NCI-H524 (cell line): Measurements from ENCODE around the gene DYRK1B.
"Not testable (repeated sequence)": the region's sequence is repeated elsewhere in the genome, so short reads cannot be mapped to it uniquely, and the experiment has no call there.

ENCODE experiments used
- DNase-seq, 2 experiments: peaks; one replicate each; lab custom pipeline; 2025; lab: John Stamatoyannopoulos, UW

Gene DYRK1B

DNA sequence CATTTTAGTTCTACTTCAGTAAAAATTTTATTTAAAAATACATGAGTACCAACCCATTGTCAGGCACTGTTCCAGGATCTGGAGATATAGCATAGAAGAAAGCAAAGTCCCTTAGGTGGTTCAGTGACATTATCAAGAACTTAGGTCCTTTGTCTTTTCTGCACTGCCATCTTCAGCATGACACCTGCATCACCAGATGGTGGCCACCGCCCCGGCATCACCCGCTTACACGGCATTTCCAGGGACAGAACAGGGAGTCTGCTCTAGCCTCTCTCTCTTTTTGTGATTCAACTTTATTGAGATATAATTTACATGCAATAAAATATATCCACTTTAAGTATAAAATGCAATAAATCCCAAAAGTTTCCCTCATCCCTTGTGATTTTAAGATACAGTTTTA, 23.5 kb downstream of the DYRK1B start:
- peak; percentile 12 to 48 for DNase-seq

GRCh38 chr19:39809368-39809767, 24.6 kb downstream of the DYRK1B start:
- no peak for DNase-seq

DNA sequence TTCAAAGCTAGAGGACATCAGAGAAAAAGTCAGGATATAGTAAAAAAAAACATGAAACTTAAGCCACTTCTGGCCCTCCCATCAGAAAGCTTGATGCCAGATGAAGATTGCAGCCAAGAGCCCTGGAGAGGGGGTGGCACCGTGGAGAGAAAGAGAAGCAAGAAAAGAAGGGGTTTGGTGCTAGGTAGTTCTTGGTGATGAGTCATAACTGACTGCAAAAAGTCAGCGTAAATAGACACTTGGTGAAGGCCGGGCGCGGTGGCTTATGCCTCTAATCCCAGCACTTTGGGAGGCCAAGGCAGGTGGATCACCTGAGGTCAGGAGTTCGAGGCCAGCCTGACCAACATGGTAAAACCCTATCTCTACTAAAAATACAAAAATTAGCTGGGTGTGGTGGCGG, 25.3 kb downstream of the DYRK1B start:
- not testable (repeated sequence) for DNase-seq

- DNase-seq, result no peak
Observed at GRCh38 chr19:39807846-39808364, 26.1 kb downstream of the DYRK1B start.

DNA sequence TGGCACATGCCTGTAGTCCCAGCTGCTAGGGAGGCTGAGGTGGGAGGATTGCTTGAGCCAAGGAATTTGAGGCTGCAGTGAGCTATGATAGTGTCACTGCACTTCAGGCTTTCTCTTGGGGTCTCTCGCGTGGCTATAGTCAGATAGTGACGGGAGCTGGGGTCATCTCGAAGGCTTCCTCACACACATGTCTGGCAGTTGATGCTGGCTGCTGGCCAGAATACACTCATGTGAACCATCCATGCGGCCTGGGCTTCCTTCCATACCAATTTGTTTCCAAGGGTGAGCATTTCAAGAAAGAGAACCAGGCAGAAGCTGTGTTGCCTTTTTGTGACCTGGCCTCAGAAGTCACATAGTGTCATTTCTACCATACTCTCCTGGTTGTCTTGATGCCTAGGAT, 28.9 kb downstream of the DYRK1B start:
- no peak for DNase-seq

- DNase-seq, result no peak
Observed at GRCh38 chr19:39802958-39803357, 31.0 kb downstream of the DYRK1B start.

- no peak for DNase-seq
Observed at GRCh38 chr19:39797083-39797482, 36.9 kb downstream of the DYRK1B start.

DNA sequence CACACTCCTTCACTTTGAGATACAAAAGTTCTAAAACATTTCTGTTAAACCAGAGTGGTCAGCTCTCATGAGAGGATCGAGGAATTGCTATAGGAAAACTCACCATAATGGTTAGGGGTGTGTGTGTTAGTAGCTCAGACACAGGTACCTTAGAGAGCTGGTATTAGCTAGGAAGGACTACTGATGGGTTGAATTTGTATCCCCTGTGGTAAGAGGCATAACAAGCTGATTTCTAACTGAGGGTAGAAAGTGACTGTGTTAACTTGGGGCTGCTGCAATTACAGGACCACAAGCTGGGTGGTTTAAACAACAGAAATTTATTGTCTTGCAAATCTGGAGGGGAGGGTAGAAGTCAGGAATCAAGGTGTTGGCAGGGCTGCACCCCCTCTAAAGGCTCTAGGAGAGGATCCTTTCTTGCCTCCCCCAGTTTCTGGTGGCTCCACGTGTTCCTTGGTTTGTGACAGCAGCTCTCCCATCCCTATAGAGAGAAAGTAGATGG, 37.9 kb downstream of the DYRK1B start:
- no peak for DNase-seq

- no peak for DNase-seq
Observed at GRCh38 chr19:39795001-39795400, 39.0 kb downstream of the DYRK1B start.

- peak; percentile 81 to 82 for DNase-seq
Observed at GRCh38 chr19:39792999-39793546, 40.9 kb downstream of the DYRK1B start.

DNA sequence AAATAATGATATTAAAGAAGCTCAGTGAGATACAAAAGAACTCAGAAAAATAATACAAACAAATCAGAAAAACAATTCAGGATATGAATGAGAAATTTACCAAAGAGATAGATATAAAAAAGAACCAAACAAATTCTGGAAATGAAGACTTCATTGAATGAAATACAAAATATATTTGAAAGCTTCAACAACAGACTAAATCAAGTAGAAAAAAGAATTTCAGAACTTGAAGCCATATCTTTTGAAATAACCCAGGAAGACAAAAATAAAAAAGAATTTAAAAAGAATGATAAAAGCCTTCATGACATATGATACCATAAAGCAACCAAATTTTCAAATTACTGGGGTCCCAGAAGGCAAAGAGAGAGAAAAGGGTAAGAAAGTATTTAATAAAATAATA, 45.7 kb downstream of the DYRK1B start:
- DNase-seq, result no peak

DNA sequence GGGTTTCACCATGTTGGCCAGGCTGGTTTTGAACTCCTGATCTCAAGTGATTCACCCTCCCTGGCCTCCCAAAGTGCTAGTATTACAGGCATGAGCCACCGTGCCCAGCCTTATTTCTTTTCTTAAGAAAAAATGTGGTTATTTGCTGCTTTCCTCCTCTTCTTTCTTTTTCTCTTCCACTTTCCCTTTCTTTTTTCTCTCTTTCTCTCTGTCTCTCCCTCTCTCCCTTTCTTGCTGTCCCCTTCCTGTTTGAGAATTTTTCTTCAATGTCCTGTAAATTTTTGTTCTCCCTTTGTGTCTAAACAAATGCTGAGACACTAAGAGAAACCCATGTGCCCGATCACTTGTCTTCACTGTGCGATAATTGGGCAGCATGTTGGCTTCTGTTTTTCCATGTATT, 53.1 kb downstream of the DYRK1B start:
- no peak for DNase-seq

- DNase-seq, result no peak
Observed at GRCh38 chr19:39778763-39779162, 55.2 kb downstream of the DYRK1B start, which contains the start of gene LEUTX. Gene LEUTX (plus strand): TSS chr19:39778854. CDS start chr19:39778921, 67 bp downstream.
